Measurements from ENCODE around the gene SEMA5A. TPM values are rescaled to one million over a fixed set of nuclear protein-coding genes. Genes with fewer than 3 reads are reported as not detected.

Gene SEMA5A
- total RNA-seq, 1 donor = 42.3 TPM

DNA sequence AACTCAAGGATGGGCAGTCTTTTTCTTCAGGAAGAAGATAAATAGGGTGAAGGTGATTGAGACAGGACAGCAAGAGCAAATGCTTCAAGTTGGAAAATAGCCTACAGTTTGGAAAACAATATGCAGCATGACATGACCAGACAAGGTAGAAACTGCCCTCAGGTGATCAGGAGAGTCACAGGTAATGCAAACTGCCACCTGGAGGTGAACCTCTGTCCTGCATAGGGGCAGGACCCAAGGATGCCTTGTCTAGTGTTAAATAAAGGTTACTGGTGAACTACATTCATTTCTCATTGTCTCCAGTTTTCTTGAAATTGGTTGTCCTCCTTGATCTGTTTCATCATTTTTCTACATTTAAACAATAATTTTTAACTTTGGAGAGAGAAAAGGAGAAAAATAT, 232.1 kb downstream of the SEMA5A start:
- H3K4me3 ChIP-seq (ENCODE audit: insufficient read depth, low read length) = no peak overlapping the region
- H3K9me3 ChIP-seq (ENCODE audit: low read depth, low read length) = no peaks in the 10 kb centered on the region
- H3K27ac ChIP-seq (ENCODE audit: low read depth, low read length) = no peak overlapping the region
- no peaks in the 10 kb centered on the region for H3K4me1 ChIP-seq (ENCODE audit: insufficient read depth, low read length)
- no peak overlapping the region for H3K4me2 ChIP-seq (ENCODE audit: insufficient read depth, low read length)
- TF ChIP-seq, protein P1, sequence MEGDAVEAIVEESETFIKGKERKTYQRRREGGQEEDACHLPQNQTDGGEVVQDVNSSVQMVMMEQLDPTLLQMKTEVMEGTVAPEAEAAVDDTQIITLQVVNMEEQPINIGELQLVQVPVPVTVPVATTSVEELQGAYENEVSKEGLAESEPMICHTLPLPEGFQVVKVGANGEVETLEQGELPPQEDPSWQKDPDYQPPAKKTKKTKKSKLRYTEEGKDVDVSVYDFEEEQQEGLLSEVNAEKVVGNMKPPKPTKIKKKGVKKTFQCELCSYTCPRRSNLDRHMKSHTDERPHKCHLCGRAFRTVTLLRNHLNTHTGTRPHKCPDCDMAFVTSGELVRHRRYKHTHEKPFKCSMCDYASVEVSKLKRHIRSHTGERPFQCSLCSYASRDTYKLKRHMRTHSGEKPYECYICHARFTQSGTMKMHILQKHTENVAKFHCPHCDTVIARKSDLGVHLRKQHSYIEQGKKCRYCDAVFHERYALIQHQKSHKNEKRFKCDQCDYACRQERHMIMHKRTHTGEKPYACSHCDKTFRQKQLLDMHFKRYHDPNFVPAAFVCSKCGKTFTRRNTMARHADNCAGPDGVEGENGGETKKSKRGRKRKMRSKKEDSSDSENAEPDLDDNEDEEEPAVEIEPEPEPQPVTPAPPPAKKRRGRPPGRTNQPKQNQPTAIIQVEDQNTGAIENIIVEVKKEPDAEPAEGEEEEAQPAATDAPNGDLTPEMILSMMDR (IDR thresholded peaks at IDR 0.05; ENCODE audit: extremely low read depth, low read depth, low read length) = no peak
- no peak for DNase-seq (ENCODE audit: insufficient read length, low spot score, missing footprints)
- H3K27me3 ChIP-seq (ENCODE audit: insufficient read depth, low read length) = no peaks in the 10 kb centered on the region
- no peaks in the 10 kb centered on the region for H3K79me2 ChIP-seq (ENCODE audit: insufficient read depth, low read length)
- no peaks in the 10 kb centered on the region for H4K20me1 ChIP-seq (ENCODE audit: insufficient read depth, low read length)
- no peak overlapping the region for H2AFZ ChIP-seq (ENCODE audit: low read length)
- no peaks in the 10 kb centered on the region for H3K36me3 ChIP-seq (ENCODE audit: insufficient read depth, low read length)

DNA sequence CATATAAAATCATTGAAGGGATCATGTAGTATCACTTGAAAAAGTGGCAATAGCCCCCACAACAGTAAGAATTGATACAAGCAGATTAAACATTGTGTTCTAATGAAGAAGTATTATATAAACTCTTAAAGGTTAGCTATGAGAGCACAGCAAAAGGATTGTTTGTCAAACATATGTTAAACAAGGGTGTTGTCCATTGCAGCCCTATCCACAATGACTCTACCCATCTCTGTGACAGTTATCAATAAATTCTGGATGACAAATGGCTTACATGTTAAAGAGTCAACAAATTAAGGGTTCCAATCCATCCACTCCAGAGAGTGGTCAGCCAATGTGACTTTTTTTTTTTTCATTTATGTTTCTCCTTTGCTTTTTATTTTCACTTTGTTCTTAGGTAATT, 238.7 kb downstream of the SEMA5A start:
- Histone ChIP-seq H3K4me2 (ENCODE audit: insufficient read depth, low read length) (no peak overlapping the region), H2AFZ (ENCODE audit: low read length) (no peak overlapping the region), H3K4me1 (ENCODE audit: insufficient read depth, low read length) (no peaks in the 10 kb centered on the region), H3K9me3 (ENCODE audit: low read depth, low read length) (no peaks in the 10 kb centered on the region), H4K20me1 (ENCODE audit: insufficient read depth, low read length) (no peaks in the 10 kb centered on the region), H3K79me2 (ENCODE audit: insufficient read depth, low read length) (no peaks in the 10 kb centered on the region), H3K27me3 (ENCODE audit: insufficient read depth, low read length) (no peaks in the 10 kb centered on the region), H3K27ac (ENCODE audit: low read depth, low read length) (no peak overlapping the region), H3K4me3 (ENCODE audit: insufficient read depth, low read length) (no peak overlapping the region), H3K36me3 (ENCODE audit: insufficient read depth, low read length) (no peaks in the 10 kb centered on the region)
- DNase-seq (ENCODE audit: insufficient read length, low spot score, missing footprints) = no peak
- TF ChIP-seq, protein P1 (IDR thresholded peaks at IDR 0.05; ENCODE audit: extremely low read depth, low read depth, low read length) = no peak

DNA sequence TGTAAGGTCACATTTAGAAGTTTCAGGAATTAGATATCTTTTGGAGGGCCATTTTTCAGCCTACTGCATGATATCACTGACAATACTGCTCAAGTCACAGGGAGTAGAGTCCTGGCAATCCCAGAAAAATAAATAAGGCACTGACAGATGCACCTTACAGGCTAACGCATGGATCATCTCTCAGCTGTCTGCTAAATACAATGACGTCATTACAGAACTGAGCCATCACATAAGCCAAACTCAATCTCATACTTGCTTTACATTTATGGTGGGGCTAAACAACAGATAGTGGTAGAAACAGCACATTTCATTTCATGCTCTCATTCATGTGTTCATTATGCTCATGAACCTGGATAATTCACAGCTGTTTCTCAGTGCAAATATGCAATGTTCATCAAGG, 243.7 kb downstream of the SEMA5A start:
- TF ChIP-seq, protein P1 (IDR thresholded peaks at IDR 0.05; ENCODE audit: extremely low read depth, low read depth, low read length) = no peak
- H3K4me1 ChIP-seq (ENCODE audit: insufficient read depth, low read length) = no peaks in the 10 kb centered on the region
- H3K9me3 ChIP-seq (ENCODE audit: low read depth, low read length) = no peaks in the 10 kb centered on the region
- no peaks in the 10 kb centered on the region for H3K27me3 ChIP-seq (ENCODE audit: insufficient read depth, low read length)
- DNase-seq (ENCODE audit: insufficient read length, low spot score, missing footprints) = peak; percentile 18
- H3K36me3 ChIP-seq (ENCODE audit: insufficient read depth, low read length) = no peaks in the 10 kb centered on the region
- no peak overlapping the region for H3K27ac ChIP-seq (ENCODE audit: low read depth, low read length)
- H4K20me1 ChIP-seq (ENCODE audit: insufficient read depth, low read length) = no peaks in the 10 kb centered on the region
- no peak overlapping the region for H3K4me3 ChIP-seq (ENCODE audit: insufficient read depth, low read length)
- no peaks in the 10 kb centered on the region for H3K79me2 ChIP-seq (ENCODE audit: insufficient read depth, low read length)
- H3K4me2 ChIP-seq (ENCODE audit: insufficient read depth, low read length) = no peak overlapping the region
- no peak overlapping the region for H2AFZ ChIP-seq (ENCODE audit: low read length)

DNA sequence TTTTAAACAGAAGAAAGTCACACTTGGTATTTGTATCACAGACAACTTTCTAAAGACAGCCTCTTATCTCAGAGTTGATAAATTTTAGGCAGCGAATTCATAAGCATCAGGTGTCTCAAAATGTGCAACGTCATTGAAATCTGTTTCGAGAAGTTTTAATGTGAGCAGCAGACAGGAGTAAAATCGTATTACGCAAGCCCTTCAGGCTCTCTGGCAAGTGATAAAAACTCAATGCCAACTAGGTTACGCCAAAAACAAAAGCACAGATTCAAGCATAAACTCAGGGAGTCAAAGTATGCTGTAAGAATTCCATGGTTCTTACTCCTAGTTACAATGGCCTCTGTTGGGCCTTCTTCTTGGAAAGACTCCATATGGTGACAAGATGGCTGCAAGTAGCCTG, 244.7 kb downstream of the SEMA5A start:
- H3K4me3 ChIP-seq (ENCODE audit: insufficient read depth, low read length) = no peak overlapping the region
- H2AFZ ChIP-seq (ENCODE audit: low read length) = no peak overlapping the region
- H3K36me3 ChIP-seq (ENCODE audit: insufficient read depth, low read length) = no peaks in the 10 kb centered on the region
- no peak overlapping the region for H3K4me2 ChIP-seq (ENCODE audit: insufficient read depth, low read length)
- TF ChIP-seq, protein P1 (IDR thresholded peaks at IDR 0.05; ENCODE audit: extremely low read depth, low read depth, low read length) = no peak
- H3K9me3 ChIP-seq (ENCODE audit: low read depth, low read length) = no peaks in the 10 kb centered on the region
- DNase-seq (ENCODE audit: insufficient read length, low spot score, missing footprints) = no peak
- no peaks in the 10 kb centered on the region for H3K79me2 ChIP-seq (ENCODE audit: insufficient read depth, low read length)
- H3K4me1 ChIP-seq (ENCODE audit: insufficient read depth, low read length) = no peaks in the 10 kb centered on the region
- H4K20me1 ChIP-seq (ENCODE audit: insufficient read depth, low read length) = no peaks in the 10 kb centered on the region
- H3K27me3 ChIP-seq (ENCODE audit: insufficient read depth, low read length) = no peaks in the 10 kb centered on the region
- H3K27ac ChIP-seq (ENCODE audit: low read depth, low read length) = no peak overlapping the region

Measured in osteoblast (primary cell).